Fibroblast of villous mesenchyme (primary cell): ENCODE results near the gene ATXN2. TPM values are rescaled to one million over a fixed set of nuclear protein-coding genes. Genes with fewer than 3 reads are reported as not detected.

Experiments used
- DNase-seq: peaks from one replicate; pipeline ENCODE4 v3.0.0-alpha.2; 2010; ENCODE audit warnings: low read depth
- H3K4me3 ChIP-seq: 2 replicates; pipeline ENCODE4 v1.5.1; 2011; ENCODE audit warnings: low read depth, mild to moderate bottlenecking, low read length
- total RNA-seq: library from RNA; depleted of rRNA; stranded (reverse); fragments of >200 nt; gene quantifications from 2 replicates; pipeline ENCODE4 v1.2.3, GENCODE V29; 2012
- TF ChIP-seq, protein P1 (sequence below): IDR thresholded peaks from 2 replicates; pipeline ENCODE4 v1.5.1; 2012; ENCODE audit warnings: low read depth, mild to moderate bottlenecking, low read length; ENCODE audit not compliant: insufficient read depth

Gene ATXN2
- total RNA-seq, 1 donor, result 71.7 TPM

- DNase-seq, result no peak
- TF ChIP-seq, protein P1, sequence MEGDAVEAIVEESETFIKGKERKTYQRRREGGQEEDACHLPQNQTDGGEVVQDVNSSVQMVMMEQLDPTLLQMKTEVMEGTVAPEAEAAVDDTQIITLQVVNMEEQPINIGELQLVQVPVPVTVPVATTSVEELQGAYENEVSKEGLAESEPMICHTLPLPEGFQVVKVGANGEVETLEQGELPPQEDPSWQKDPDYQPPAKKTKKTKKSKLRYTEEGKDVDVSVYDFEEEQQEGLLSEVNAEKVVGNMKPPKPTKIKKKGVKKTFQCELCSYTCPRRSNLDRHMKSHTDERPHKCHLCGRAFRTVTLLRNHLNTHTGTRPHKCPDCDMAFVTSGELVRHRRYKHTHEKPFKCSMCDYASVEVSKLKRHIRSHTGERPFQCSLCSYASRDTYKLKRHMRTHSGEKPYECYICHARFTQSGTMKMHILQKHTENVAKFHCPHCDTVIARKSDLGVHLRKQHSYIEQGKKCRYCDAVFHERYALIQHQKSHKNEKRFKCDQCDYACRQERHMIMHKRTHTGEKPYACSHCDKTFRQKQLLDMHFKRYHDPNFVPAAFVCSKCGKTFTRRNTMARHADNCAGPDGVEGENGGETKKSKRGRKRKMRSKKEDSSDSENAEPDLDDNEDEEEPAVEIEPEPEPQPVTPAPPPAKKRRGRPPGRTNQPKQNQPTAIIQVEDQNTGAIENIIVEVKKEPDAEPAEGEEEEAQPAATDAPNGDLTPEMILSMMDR, result no peak
- H3K4me3 ChIP-seq, result no peak overlapping the region
Observed at GRCh38 chr12:111546171-111546570, 52.9 kb downstream of the ATXN2 start.

GRCh38 chr12:111544032-111544431 lies 55.1 kb downstream of the ATXN2 start:
- H3K4me3 ChIP-seq, result no peak overlapping the region
- TF ChIP-seq, protein P1, result no peak
- DNase-seq, result no peak

GRCh38 chr12:111532751-111533150 lies 66.4 kb downstream of the ATXN2 start:
- peak; percentile 11 for DNase-seq
- H3K4me3 ChIP-seq, result no peak overlapping the region
- TF ChIP-seq, protein P1, result no peak

- DNase-seq, result peak; percentile 70
- TF ChIP-seq, protein P1, result peak; percentile 70
- H3K4me3 ChIP-seq, result no peak overlapping the region
Observed at GRCh38 chr12:111529424-111530368, 69.4 kb downstream of the ATXN2 start.

DNA sequence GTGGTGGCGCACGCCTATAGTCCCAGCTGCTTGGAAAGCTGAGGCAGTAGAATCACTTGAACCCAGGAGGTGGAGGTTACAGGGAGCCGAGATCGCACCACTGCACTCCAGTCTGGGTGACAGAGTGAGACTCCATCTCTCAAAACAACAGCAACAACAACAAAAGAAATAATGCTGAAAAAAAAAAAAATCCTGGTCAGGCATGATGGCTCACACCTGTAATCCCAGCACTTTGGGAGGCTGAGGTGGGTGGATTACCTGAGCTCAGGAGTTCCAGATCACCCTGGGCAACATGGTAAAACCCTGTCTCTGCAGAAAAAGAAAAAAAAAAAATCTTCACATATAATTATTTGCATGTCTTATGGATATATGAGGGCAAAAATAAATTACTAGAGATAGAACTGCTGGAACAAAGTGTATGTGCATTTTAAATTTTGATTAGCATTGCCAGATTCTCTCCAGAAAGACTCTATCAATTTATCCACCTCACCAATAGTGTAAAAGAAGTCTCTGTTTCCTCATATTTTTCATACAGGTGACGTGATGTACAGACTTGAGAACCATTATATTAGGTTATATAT lies 75.4 kb downstream of the ATXN2 start:
- TF ChIP-seq, protein P1, result no peak
- no peak overlapping the region for H3K4me3 ChIP-seq
- DNase-seq, result no peak

GRCh38 chr12:111521801-111522200 lies 77.3 kb downstream of the ATXN2 start:
- TF ChIP-seq, protein P1, result no peak
- no peak for DNase-seq
- no peak overlapping the region for H3K4me3 ChIP-seq
